Hematopoietic multipotent progenitor cell treated with erythropoietin and hydrocortisone succinate and interleukin-3 and kit ligand, for 8 days (in vitro differentiated cells): ENCODE data around the gene VTN.
A peak's percentile ranks its signal among the peaks of the same experiment; 100 is the strongest.

Experiments used
- DNase-seq: peaks from one replicate; pipeline ENCODE4 v3.0.0-alpha.2; 2015

VTN gene

DNA sequence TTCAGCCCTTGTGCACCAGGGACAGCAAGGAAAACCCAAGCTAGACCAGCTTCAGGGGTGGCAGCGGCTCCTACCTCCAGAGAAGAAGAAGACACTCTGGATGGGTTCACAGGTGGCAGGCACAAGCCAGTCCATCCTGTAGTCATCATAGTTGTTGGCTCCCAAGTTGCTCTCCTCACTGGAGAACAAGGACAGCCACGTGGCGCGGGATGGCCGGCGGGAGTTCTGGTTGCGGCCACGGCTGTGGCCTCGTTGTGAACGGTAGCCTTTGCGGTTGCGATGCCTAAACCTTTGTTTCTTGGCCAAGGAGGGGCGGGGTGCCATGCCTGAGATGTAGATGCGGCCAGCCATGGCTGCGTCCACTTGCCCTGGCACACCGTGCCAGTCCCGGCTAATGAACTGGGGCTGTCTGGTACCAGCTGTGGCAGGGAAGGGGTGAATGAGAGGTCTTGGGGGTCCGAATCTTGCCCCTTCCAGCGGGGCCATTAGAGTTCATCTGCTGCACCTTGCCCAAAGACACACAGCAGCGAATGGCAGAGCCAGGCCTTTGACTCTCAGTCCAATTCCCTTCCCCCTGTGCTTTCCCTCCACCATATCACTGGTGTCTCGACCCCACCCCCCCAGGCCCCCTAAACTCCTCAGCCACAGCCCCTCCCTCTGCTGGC is 2.3 kb downstream of the VTN start:
- no peak for DNase-seq

DNA sequence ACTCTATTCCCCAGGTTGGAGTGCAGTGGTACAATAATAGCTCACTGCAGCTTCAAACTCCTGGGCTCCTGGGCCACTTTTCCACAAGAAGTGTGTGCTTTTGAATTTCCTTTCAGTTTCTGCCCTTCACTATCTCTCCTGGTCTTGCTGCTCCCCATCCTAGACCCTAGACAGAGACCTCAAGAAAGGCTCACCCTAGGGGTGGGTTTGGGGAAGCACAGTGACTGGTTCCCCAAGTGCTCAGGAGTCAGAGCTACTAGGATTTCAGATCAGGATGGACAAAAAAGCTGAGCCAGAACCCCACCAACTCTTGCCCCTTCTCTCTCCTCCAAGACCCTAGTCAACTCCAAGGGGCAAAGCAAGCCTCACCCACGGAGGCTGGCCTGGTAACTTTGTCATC is 3.5 kb downstream of the VTN start:
- DNase-seq, result peak; percentile 27

GRCh38 chr17:28365487-28365886 is 4.6 kb downstream of the VTN start:
- DNase-seq, result no peak

- DNase-seq, result no peak
These were observed 5.3 kb downstream of the VTN start, which contains the start of gene SEBOX for GRCh38 chr17:28364665-28365363. TSS of gene SEBOX (minus strand) at chr17:28365199. CDS start at chr17:28365151, 48 bp downstream.

GRCh38 chr17:28363776-28364650 is 6.1 kb downstream of the VTN start:
- DNase-seq, result no peak

- no peak for DNase-seq
These were observed 6.9 kb downstream of the VTN start for GRCh38 chr17:28363186-28363585.

- no peak for DNase-seq
These were observed 12.3 kb downstream of the VTN start for GRCh38 chr17:28357901-28358197.

DNA sequence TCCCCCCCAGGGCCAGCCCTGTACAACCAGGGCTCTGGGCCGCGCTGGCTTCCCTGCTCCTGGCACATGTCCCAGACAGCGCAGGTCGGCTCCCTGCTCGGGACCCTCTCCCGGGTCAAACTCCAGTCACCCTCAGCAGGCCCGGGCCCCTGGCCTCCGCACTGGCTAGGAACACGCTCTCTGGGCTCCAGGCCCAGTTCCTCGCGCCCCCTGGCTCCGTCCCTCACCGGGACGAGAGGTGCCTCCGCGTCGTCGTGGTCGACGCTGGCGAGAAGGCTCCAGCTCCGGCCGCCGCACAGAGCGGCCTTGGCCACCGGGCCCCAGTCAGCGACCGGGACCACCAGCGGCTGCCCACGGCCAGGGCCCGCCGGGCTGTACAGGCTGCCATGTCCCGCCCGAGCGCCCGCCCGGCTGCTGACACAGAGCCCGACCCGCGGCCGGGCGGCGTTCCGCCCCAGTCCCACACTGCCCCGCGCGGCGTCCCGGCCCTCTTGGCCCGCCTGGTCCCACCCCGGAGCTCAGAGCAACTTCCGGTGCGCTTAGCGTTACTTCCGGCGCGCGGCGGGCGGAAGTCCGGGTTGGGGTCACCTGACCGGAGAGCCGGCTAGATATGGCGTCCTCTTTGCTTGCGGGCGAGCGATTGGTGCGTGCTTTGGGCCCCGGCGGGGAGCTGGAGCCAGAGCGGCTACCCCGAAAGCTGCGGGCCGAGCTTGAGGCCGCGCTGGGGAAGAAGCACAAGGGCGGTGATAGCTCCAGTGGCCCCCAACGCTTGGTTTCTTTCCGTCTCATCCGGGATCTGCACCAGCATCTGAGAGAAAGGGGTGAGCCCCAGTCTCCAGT is 12.8 kb downstream of the VTN start, which contains the start of gene POLDIP2:
TSS of gene POLDIP2 (minus strand) at position 467 of the 840 bp plus-strand sequence. CDS start at position 388, 79 bp downstream.
- peak; percentile 94 for DNase-seq

- no peak for DNase-seq
These were observed 19.8 kb downstream of the VTN start for GRCh38 chr17:28350271-28350670.

DNA sequence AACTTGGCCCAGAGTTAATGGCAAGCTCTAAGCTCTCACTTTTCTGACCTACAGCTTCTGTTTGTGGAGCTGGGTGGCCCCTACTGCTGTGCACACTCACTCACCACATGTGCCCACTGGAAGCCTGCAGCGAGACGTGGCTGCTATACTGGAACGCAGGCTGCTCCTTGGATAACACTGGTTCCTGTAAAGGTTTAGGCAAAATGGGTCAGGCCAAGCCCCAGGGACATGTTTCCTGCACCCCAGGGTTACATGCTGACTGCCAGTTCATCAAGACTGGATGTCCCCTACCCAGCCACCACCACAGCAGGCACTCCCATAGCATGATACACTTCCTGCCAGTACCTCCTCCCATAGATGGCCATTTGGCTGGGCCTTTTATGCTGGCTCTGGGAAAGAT is 21.1 kb downstream of the VTN start:
- no peak for DNase-seq

DNA sequence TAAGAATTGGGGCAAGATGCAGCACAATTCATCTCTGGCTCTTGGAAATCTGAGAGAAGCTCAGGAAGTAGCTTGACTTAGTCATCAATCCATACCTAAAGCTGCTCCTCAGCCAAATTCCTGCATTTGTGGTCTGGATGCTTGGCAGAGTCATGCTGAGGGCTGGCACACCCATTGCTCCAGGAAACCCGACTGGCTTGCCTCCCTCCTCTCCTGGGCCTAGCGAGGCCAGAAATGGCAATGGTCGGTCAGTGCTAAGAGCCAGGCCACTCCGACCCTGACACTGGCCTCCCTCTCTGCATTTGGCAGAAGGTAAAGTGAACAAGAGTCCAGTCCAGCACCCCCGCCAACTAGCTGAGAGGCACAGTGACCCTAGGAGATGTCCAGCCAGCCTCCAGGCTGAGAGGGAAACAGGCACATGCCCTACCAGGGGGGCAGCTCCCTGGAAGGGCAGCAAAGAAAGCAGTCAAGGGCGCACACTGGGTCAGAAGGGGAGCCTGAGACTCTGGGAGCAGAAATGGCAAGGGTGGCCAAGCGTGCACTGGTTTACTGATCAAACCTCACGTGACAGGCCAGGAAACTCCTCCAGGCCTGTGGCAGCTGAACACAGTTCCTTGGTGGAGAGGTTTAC is 22.7 kb downstream of the VTN start:
- DNase-seq, result no peak

DNA sequence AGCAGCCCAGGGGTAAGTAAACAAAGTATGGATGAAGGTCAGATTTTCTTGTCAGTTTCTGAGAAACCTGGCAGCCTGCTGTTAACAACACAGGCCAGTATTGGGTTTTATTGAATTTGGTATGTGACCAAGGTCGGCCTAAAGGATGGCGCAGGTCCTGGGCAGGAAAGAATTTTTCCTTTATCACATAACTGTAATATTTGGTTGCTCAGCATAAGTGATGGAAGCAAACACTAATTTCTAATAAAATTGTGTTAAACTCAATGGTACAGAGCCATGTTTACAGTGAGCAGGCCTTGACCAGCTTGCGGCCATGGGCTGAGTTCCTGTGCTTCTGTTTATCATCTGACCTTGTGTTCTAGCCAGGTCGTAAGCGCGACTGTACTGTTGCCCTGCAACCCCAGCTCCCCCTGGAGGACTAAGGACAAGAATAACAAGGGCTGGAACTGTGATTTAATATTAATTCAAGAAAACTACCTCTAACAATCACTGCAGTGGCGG is 23.3 kb downstream of the VTN start:
- no peak for DNase-seq

GRCh38 chr17:28346199-28346580 is 23.9 kb downstream of the VTN start:
- DNase-seq, result no peak

GRCh38 chr17:28345419-28346198 is 24.5 kb downstream of the VTN start:
- no peak for DNase-seq

DNA sequence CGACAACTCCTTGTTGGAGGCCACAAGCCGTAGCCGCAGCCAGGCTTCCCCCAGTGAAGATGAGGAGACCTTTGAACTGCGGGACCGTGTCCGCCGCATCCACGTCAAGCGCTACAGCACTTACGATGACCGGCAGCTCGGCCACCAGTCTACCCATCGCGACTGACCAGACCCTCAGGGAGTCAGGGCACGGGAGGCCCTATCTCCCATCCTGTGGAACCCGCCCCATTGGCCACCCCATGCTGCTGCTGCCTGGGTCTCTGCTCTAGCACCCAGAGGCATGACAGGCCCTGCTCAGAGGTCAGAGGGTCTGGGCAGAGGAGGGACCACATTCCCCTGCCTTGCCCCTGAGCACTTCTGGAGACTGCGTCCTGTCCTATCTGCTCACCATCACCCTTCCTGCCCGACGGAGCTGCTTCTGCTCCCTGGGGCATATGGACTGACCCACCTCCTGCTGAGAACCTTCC is 25.6 kb downstream of the VTN start:
- no peak for DNase-seq

DNA sequence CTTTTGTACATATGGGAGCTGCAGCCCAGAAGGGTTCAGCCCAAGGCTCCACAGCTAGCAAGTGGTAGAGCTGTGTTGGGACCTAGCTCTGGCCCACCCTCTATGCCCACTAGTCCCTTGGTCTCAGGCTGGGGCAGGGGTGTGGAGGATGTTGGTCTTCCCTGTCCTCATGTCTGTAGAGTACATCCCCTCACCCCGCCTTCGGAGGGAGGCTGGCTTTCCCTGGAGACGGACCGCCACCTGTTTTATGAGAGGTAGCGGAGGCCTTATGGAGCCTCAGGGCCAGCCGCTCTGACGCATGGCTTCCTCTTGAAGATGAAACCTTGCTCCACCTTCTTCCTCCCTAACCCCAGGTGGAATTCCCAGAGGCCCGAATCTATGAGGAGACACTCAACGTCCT is 26.1 kb downstream of the VTN start:
- no peak for DNase-seq

DNA sequence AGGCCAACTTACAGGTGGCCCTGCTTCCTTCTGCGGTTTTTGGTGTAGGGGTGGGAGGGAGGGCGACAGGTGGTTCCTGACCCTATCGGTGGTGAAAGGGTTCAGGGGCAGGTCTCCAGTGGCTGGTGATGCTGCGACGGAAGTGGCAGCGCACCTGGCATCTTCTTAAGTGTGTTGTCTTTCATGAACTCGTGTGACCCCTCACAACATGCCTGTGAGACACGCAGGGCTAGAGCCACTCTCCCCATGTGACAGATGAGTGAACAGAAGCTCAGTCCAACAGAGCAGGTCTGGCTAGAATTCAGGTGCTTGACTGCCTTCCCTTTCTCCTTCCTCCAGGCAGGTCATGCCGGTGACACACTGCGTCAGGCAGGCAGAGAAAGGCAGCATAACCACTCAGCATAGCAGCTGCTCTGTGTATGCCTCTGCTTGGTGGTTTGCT is 26.6 kb downstream of the VTN start:
- DNase-seq, result no peak

GRCh38 chr17:28342313-28342712 is 27.8 kb downstream of the VTN start:
- no peak for DNase-seq

DNA sequence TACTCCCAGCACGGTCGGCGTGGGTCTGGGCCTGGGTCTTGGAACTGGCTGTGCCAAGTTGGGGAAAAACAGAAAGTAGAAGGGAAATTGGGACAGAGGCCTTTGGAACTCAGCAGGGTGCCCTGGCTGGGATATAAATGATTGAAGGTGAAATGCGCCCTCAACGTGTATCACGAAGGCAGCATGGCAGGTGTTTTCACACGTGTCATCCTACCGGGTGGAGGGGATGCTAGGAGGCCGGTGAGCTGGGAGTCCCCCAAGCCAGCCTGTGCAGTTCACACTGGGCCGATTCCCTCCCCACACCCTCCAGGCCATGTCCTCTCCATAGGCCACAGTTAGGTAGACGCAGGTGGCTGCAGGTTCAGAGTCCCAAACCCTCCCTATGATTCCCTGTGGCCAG is 28.6 kb downstream of the VTN start:
- DNase-seq, result no peak

DNA sequence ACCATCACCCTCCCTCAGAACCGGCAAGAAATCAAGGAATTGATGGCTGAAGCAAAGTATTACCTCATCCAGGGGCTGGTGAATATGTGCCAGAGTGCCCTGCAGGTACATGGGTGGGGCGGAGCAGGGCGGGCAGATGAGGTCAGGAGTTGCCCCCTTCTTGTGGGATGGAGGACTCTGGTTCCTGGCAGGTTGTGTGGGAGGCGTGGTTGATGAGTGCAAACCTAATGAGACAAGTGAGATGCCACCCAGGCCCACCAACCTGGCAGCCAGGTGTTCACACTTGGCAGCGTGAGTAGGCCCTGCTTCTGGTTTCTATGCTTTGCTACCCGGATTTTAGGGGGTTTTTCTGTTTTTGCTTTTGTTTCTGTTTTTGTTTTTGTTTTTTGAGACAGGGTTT is 29.7 kb downstream of the VTN start:
- DNase-seq, result no peak

GRCh38 chr17:28339431-28339830 is 30.7 kb downstream of the VTN start:
- DNase-seq, result no peak
